A549 (cell line): Measurements from ENCODE around the gene TTC1.

ENCODE experiments used
- CEBPB ChIP-seq, 2 experiments: fragments of >200 bp in 1 of 2; sonication (Bioruptor Twin) in 1 of 2; formaldehyde crosslinking in 1 of 2; IDR thresholded peaks; 2 replicates each; pipeline ENCODE4 v1.6.1; 2012 to 2016
- CHD4 ChIP-seq: fragments of 200-600 bp; sonication (generic); IDR thresholded peaks from 2 replicates; pipeline ENCODE4 v1.6.1; 2016; ENCODE audit warnings: antibody characterized with exemption, mild to moderate bottlenecking, borderline replicate concordance
- CTCF ChIP-seq: fragments of >200 bp; sonication (Bioruptor Twin); formaldehyde crosslinking; IDR thresholded peaks from 3 replicates; pipeline ENCODE4 v1.5.1; 2016
- FOXS1 ChIP-seq: fragments of 250-450 bp; sonication (Bioruptor Pico); IDR thresholded peaks from 2 replicates; pipeline ENCODE4 v1.5.0; 2020; ENCODE audit warnings: mild to moderate bottlenecking, moderate library complexity
- HDAC2 ChIP-seq: fragments of 200-600 bp; sonication (generic); IDR thresholded peaks from 2 replicates; pipeline ENCODE4 v1.6.1; 2016
- HOXA7 ChIP-seq: fragments of 250-450 bp; sonication (Bioruptor Pico); IDR thresholded peaks from 2 replicates; pipeline ENCODE4 v1.5.0; 2020; ENCODE audit warnings: mild to moderate bottlenecking, moderate library complexity
- MAX ChIP-seq: IDR thresholded peaks from 2 replicates; pipeline ENCODE4 v1.6.1; 2012
- POLR2A ChIP-seq: IDR thresholded peaks from 2 replicates; pipeline ENCODE4 v1.6.1; 2012; ENCODE audit warnings: mild to moderate bottlenecking, low read length

- TF ChIP-seq POLR2A (no peak), CTCF (no peak), HDAC2 (no peak), MAX (no peak), FOXS1 (no peak), CEBPB (IDR thresholded peaks at IDR 0.05) (no peak), HOXA7 (no peak), CHD4 (no peak)
These were observed 87.2 kb downstream of the TTC1 start for GRCh38 chr5:160096178-160096577.
